AG09319 (cell line): ENCODE data around the gene PYROXD2.

ENCODE experiments used
- DNase-seq: peaks from one replicate; pipeline ENCODE4 v3.0.0-alpha.2; 2010; ENCODE audit warnings: low read depth; ENCODE audit errors: extremely low read depth
- TF ChIP-seq, protein P1 (sequence below): IDR thresholded peaks from 2 replicates; pipeline ENCODE4 v1.5.1; 2011; ENCODE audit warnings: low read depth, mild to moderate bottlenecking, inconsistent platforms, low read length, moderate library complexity

PYROXD2 gene

DNA sequence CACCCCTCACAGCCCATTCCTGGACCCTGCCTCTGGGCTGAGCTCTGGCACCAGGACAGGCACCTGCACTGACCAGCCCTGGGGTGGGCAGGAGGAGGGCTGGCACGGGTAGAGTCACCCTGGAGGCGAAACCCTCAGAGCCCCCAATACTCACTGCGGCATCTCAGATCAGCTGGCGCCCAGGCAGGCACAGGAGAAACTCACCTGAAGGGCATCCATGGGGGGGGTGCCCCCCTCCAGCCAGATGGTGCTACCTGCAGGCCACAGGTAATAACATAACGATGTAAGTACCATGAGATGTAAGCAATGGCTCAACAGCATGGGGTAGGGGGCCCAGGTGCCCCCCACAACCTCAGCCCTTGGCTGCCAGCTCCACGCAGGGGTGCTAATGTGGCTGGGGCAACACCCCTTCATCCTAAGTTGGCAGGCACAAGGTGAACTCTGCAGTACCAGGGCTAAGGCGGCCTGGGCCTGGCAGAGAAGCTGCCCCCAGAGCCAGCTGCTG lies 12.1 kb upstream of the PYROXD2 start:
- TF ChIP-seq, protein P1, sequence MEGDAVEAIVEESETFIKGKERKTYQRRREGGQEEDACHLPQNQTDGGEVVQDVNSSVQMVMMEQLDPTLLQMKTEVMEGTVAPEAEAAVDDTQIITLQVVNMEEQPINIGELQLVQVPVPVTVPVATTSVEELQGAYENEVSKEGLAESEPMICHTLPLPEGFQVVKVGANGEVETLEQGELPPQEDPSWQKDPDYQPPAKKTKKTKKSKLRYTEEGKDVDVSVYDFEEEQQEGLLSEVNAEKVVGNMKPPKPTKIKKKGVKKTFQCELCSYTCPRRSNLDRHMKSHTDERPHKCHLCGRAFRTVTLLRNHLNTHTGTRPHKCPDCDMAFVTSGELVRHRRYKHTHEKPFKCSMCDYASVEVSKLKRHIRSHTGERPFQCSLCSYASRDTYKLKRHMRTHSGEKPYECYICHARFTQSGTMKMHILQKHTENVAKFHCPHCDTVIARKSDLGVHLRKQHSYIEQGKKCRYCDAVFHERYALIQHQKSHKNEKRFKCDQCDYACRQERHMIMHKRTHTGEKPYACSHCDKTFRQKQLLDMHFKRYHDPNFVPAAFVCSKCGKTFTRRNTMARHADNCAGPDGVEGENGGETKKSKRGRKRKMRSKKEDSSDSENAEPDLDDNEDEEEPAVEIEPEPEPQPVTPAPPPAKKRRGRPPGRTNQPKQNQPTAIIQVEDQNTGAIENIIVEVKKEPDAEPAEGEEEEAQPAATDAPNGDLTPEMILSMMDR, result no peak
- DNase-seq, result no peak

- TF ChIP-seq, protein P1, result peak; percentile 62
- no peak for DNase-seq
Observed at GRCh38 chr10:98425511-98426352, 10.8 kb upstream of the PYROXD2 start.

- no peak for DNase-seq
- TF ChIP-seq, protein P1, result no peak
Observed at GRCh38 chr10:98424295-98425254, 9.6 kb upstream of the PYROXD2 start.

DNA sequence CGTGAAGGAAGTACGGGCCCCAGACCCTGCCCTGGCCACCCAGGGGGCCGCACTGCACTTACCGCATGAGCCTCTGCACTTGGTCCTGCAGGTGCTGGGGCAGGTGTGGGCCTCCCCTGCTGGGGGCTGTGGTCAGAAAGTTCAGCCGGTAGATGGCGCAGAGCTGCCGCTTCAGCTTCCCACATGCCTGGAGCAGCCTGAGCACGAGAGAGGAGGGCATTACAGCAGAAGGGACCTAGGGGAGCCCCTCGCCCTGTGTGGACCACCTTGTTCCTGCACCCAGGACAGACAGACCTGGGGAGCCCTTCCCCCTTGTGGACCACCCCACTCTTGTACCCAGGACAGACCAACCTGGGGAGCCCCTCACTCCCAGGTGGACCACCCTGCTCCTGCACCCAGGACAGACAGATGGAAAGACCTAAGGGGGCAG lies 8.7 kb upstream of the PYROXD2 start:
- no peak for DNase-seq
- TF ChIP-seq, protein P1, result no peak

DNA sequence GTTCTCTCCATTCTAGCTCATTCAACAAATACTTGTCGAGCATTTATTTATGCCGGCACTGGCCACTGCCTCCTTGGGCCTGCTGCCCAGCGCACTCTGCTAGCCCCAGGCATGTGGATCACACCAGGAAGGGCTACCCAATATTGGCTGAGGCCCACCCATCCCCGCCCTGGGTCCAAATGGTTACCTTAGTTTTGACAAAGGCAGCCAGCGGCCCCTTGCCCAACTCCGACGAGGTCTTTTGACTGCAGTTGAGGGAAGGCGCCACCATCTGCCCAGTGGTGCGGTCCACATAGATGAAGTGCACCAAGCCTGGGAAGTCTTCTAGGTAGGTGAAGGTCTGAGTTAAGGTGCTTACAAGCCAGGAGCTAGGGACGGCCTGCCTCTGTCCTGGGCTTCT lies 7.2 kb upstream of the PYROXD2 start:
- TF ChIP-seq, protein P1, result no peak
- no peak for DNase-seq

- TF ChIP-seq, protein P1, result no peak
- DNase-seq, result no peak
Observed at GRCh38 chr10:98420786-98421185, 5.8 kb upstream of the PYROXD2 start.
